Left colon (tissue), 2 donors: ENCODE results near the gene SHISA2. TPM values are rescaled to one million over a fixed set of nuclear protein-coding genes. Genes with fewer than 3 reads are reported as not detected.
"Not testable (repeated sequence)": the region's sequence is repeated elsewhere in the genome, so short reads cannot be mapped to it uniquely, and the experiment has no call there.

Experiments
- ATAC-seq: fragments of 200-7000 bp; cut with Tn5 transposase; one replicate; pipeline ENCODE4 v1.9.1; 2020; ENCODE audit warnings: mild to moderate bottlenecking, moderate library complexity
- DNase-seq, 2 donors: peaks; one replicate each; pipeline ENCODE4 v3.0.0-alpha.2; 2020
- intact Hi-C, 2 donors: fragments of 100-400 bp; cut with DNase I in 1 of 2; cut with micrococcal nuclease in 1 of 2; formaldehyde crosslinking; loops; one replicate each; pipeline versions ENCODE4 v1.11.2 to v1.14.0; 2022; cut with DNase I, micrococcal nuclease
- long read RNA-seq: library from polyadenylated mRNA; unstranded; transcript quantifications from one replicate; pipeline ENCODE4 v2.0.0, GENCODE V29; 2021
- total RNA-seq, 2 donors: library from RNA; stranded (reverse); fragmentation: NEBNext Ultra II Directional; extraction: Animal tissue kit (Norgen Biotek cat#: 25700); gene quantifications; one replicate each; pipeline ENCODE4 v1.2.1, GENCODE V29; 2021
- donor health status: DM: no; HTN: no; CAD: no.
- donor health status: DM: yes; HTN: yes; CAD: no.

The SHISA2 gene
- total RNA-seq: under 1 TPM; 0.12 to 0.31 TPM
- long read RNA-seq: 0 reads

DNA sequence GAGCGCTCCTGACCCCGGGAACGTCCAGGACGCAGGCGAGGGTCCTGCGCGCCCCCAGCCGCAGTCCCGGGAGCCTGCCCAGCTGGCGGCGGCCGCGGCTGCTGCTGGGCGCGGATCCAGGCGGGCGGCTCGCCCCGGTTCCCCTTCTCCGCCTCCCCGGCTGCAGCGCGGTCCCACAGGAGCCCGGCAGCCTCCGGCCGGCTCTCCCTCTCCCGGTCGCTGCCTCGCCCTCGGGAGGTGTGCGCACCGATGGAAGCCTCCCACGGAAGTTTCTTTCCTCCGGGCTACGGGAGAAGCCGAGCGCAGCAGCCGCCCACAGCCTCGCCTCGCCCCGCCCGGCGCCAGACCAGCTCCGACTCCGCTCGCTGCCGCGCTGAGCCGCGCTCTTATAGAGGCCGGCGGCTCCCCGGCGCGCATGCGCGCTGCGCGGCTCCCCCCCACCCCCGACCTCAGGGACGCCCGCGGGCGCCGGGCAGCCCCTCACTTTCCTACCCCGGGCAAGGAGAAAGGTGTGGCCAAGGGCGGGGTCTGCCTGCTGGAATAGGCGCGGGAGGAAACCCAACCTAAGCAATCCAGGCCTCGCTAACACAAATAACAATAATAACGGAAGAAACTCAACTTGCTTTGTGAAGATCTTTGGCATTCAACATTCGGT lies at the start of gene SHISA2:
Gene SHISA2 (minus strand): TSS at position 360 of the 655 bp plus-strand sequence. CDS start 1,041 bp downstream, outside the sequence.
- intact Hi-C loops: no loop called here
- DNase-seq (peak in 1 of 2 donors; percentile 22), ATAC-seq (peak; percentile 73)

DNA sequence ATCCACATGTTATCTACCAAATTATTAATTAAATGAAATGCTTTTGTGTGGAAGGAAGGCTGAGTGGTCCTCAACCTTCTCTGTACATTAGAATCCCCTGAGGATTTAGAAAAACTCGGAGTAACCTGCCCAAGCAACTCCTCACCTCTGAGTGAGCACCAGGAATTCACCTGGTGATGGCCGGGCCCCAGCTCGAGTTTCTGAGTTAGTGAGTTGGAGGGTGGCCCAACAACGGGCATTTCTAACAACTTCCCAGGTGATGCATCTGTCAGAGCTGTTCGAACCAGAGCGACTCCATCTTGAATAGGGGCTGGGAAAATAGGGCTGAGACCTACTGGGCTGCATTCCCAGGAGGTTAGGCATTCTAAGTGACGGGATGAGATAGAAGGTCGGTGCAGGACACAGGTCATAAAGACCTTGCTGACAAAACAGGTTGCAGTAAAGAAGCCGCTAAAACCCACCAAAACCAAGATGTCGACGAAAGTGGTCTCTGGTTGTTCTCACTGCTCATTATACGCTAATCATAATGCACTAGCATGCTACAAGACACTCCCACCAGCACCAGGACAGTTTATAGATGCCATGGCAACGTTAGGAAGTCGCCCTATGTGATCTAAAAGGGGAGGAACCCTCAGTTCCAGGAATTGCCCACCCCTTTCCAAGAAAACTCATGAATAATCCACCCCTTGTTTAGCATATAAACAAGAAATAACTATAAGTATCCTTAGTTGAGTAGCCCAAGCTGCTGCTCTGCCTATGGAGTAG lies 44.2 kb upstream of the SHISA2 start:
- ATAC-seq (no peak), DNase-seq (no peak)
- intact Hi-C loops: no loop called here

DNA sequence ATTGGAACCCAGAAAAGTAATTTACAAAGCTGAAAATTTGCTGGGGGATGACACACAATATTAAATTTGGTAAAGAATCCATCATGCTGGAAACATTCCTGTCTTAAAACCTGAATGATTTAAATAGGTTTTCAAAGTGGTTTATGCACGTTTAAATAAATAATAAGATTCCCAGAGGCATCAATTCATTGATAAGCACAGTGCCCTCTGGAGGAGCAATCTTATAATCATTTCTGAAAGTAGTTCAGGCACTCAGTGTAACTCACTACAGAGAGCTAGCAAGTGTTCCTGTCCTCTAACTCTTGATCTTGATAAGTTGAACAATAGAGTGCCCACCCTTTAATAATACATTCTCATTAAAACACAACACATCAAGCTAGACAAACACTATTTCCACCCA lies 43.5 kb upstream of the SHISA2 start:
- no peak for DNase-seq
- no peak for ATAC-seq
- intact Hi-C loops: no loop called here

DNA sequence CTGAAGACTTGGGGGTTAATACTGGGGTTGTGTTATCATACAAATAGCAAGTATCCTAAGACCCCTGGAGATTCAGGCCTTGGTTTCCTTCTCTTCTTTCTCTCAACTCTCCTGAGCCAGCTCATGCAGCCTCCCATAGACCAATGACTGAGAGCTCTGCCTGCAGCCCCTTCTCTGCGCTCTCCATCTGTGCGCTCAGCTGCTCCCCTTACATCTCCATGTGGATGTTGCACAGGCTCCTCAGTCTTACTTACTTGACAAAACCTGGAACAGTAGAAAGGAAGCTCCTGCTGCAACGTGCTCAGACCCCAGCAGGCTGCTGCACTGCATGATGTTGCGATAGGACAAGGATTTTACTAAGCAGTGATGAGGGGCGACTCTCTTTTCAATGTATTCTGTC lies 25.0 kb upstream of the SHISA2 start:
- intact Hi-C loops, DNase-seq, ATAC-seq: not testable (repeated sequence)

DNA sequence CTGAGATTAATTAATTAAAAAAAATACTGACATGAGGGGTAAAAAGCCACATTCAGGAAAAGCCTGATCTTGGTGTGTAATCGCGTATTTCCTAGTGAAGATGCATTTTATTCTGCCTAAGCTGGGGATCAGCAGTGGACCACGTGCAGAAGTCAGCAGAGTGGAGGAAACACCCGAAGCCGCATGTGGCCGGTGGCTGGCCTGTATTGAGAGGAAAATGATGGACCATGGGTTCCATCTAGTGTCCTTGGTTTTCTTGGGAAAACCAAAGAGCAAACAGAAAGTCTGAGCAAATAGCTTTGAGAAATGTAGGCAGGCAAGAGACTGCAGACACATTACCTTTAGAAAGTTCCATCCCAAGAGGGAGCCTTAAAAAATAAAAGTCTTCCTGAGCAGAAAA lies 23.7 kb upstream of the SHISA2 start:
- intact Hi-C loops: no loop called here
- DNase-seq (no peak), ATAC-seq (no peak)

DNA sequence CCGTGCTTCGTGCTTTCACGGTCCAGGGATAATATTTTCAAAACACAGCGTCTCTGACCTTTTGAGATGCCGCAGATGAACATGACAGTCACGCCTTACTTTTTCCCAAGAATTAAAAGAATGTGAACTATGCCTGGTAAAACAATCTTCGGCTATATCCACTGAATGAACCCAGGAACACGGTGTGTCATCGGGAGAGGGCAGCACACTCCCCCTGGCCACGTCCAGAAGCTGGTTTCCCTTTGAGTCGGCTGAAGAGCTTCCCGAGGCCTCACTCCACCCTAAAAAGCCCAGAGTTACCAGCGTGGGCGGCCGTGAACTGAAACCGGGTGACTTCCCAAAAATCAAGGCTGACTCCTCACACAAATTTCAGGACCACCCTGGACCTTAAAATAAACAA lies 22.9 kb upstream of the SHISA2 start:
- ATAC-seq (no peak), DNase-seq (no peak)
- intact Hi-C loops: no loop called here

DNA sequence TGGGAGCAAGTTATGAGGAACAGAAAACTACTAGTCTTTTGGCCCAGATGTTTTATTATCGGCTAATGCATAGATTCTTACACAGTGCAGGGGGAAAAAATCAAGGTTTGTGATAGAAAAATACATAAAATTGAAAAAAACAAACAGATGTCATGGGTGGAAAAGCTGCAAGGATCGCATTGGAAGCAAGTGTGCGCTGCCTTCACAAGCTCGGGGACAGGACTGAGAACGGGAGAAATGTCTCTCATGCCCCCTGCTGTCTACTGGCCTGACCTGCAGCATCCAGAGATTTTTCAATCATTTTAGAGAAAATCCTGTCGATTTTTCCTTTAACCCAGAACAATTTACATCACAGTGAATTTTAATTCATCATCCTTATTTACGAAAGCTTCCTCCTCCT lies 20.5 kb upstream of the SHISA2 start:
- intact Hi-C loops, DNase-seq: not testable (repeated sequence)
- peak; percentile 77 for ATAC-seq

DNA sequence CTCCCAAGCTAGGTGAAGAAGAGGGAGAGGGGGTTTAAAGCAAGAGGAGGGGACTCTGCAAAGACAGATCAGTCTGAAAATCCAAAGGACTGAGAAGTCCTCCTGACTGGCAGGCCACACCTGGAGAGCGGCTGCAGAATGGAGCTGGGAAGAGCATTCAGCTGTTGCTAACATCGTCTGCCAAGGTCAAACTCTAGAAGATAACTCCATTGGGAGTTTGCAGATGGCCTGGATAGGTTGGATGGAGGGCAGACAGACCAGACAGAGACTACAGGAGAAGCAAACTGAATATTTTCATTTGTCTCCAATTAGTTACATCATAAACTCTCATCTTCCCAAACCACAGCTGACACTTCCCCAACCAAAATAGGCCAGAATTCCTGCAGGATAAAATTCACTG lies 19.9 kb upstream of the SHISA2 start:
- DNase-seq (no peak), ATAC-seq (no peak)
- intact Hi-C loops: no loop called here

DNA sequence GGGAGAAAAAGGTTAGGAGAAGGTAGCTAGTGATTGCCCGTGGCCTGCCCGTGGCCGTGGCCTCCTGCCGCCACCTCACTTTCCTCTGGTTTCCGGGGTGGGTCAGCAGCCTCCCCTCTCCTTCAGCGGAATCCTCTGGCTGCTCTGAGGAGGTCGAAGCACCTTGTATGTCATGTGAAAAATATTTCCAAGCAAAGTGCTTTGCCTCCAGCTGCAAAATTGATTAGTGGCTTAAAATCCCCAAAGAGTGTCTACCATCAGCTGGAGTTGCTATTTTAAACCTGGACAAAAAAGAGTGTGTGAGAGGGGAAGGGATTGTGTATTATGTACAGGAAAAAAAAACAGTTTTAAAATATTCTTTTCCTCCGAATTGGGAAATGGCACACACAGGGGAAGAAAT lies 17.8 kb upstream of the SHISA2 start:
- not testable (repeated sequence) for ATAC-seq, DNase-seq
- intact Hi-C loops: loop anchor here in 1 of 2 donors (10.0 kb wide), 1 partner anchor 495 kb away; no protein-coding TSS in a partner anchor

DNA sequence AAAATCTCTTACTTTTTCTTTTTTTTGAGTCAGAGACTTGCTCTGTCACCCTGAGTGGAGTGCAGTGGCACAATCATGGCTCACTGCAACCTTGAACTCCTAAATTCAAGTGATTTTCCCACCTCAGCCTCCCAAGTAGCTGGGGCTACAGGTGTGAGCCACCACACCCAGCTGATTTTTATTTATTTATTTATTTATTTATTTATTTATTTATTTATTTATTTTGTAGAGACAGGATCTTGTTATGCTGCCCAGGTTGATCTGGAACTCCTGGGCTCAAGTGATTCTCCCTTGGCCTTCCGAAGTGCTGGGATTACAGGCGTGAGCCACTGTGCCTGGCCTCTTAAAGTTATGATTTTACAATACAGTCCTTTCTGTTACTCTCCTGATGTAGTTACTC lies 16.6 kb upstream of the SHISA2 start:
- intact Hi-C loops: loop anchor here in 1 of 2 donors (10.0 kb wide), 1 partner anchor 494 kb away; no protein-coding TSS in a partner anchor
- ATAC-seq, DNase-seq: not testable (repeated sequence)

DNA sequence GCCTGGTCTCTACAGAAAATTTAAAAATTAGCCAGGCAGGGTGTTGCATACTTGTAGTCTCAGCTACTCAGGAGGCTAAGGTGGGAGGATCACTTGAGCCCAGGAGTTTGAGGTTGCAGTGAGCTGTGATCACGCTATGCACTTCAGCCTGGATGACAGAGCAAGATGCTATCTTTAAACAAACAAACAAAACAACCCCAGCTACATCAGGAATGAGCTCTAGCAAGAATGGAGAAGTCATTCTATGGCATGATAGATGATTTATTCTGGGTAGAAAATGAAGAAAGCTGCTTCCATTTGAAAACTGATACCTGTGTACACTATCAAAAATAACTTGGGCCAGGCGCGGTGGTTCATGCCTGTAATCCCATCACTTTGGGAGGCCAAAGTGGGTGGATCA lies 15.8 kb upstream of the SHISA2 start:
- ATAC-seq: no peak
- DNase-seq: no peak
- intact Hi-C loops: loop anchor here in 1 of 2 donors (10.0 kb wide), 1 partner anchor 493 kb away; no protein-coding TSS in a partner anchor

DNA sequence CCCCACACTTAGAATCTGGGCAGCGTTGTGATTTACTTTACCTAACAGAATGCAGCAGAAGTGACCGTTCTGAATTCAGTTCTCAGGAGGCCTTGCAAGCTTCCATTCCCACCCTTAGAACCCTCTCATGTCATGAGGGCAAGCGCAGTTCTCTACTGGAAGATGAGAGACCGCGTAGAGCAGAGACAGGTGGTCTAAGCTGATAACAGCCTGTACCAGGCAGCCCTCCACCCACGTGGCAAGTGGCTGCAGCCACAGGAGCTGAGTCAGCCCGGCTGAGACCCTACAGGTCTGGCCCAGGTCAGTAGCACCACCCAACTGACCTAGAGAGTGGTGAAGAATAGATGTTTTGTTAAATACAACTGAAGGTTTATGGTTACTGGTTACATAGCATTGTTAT lies 14.7 kb upstream of the SHISA2 start:
- not testable (repeated sequence) for DNase-seq, ATAC-seq
- intact Hi-C loops: loop anchor here in 1 of 2 donors (10.0 kb wide), 1 partner anchor 492 kb away; no protein-coding TSS in a partner anchor

DNA sequence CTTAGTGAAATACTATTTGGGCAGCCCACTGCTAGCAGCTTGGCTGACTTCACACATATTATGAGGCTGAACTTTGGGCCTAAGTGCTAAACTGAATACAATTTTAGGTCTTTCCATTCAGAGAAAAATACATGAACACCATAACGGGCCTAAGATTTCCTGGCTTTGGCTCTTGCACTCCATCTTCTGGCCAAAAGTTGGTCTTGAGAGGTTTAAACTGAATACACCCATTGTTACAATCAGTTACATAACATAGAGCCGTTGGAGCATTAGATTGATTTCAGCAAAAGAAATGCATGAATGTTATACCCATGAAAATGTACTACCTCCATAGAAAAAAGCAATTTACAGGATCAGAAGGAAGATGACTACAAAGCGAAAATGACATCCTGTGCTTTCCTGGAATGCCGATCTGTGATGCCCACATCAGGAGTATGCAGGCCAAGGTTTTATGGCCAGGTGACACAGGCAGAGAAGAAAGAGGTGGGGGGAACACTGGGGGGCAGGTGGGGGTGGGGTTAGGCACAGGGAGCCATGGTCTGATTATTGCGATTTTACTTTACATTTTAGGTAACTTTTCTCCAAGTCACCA lies 11.1 kb upstream of the SHISA2 start:
- intact Hi-C loops: loop anchor here (5.0 to 10.0 kb wide), 2 partner anchors 486 to 488 kb away; no protein-coding TSS in a partner anchor
- peak; percentile 71 for ATAC-seq

DNA sequence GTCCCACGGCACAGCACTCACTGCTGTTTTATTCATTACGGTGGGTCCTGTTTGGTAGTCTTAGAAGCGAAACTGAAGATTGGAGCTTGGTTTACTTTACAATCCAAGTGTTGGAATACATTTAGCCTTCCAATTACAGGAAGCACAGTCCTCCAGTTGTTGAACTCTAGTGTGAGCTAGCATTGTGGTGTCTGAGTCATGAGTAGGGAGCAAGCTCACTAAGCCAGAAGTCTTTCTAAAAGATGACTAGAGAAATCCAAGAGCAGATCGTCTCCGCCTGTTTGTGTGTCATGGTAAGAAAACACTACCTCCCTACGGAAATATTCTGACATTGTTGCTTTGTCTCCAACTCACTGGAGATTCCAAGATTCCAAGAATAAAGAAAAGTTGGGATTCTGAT lies 10.1 kb upstream of the SHISA2 start:
- no peak for ATAC-seq

More for the DNA sequence above, 11.1 kb upstream of the SHISA2 start:
- DNase-seq: no peak

DNA sequence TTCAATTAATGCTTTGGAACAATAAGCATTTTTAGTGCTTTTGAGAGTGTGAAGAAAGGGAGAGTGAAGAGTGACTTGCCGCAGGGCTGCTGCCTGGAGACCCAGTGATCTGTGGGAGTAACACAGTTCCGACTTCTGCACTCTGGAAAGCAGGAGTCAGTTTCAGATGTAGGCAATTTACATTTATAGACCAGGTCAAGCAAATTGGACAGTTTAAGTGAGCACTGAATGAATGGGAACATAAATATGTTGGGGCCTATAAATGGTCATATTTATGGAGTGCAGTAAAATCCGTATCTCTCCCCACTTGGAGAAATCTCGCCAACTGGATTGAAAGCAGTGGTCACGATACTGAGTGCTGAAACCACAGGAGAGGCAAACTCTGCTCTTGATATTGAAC lies 9.4 kb upstream of the SHISA2 start:
- DNase-seq: no peak
- intact Hi-C loops: loop anchor here (5.0 to 10.0 kb wide), 2 partner anchors 484 to 486 kb away; no protein-coding TSS in a partner anchor
- no peak for ATAC-seq

More for the DNA sequence above, 10.1 kb upstream of the SHISA2 start:
- DNase-seq: no peak
- intact Hi-C loops: loop anchor here (5.0 to 10.0 kb wide), 2 partner anchors 485 to 487 kb away; no protein-coding TSS in a partner anchor

DNA sequence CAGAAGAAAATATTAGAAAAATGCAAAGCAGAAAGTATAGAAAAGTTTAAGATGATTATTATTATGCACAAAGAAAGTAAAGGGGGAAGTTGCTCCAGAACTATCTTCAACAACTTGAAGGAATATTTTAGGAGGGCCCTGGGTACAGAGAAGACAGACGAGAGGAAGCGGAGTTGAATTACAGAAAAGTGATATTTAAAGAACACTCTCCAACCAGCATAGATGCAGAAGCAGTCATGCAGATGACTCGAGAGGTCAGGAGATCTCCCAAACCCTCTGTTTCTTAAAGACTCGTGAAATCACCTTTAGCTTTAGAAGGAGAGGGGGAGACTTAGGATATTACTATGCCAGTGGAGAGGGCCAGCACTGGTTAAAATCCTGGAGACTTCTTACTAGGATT lies 8.5 kb upstream of the SHISA2 start:
- DNase-seq (no peak), ATAC-seq (no peak)
- intact Hi-C loops: loop anchor here (5.0 to 10.0 kb wide), 2 partner anchors 483 to 486 kb away; no protein-coding TSS in a partner anchor

DNA sequence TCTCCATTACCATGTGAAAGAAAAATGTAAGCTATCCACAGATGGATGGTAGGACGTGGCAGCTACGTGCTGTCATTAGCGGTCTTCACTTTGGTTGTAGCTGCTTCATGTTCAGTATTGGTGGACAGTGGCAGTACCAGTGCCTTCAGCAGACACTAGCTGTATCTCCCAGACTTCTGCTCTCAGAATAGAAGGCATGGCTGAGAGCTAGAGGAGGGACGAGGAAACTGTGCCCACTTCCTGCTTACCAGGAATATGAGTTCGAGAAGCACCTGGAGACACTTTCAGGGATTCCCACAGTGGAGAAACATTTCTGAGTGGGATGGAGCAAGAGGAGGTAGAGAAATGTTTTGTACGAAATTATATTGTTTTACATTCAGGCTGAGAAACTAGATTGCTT lies 6.9 kb upstream of the SHISA2 start:
- DNase-seq (no peak), ATAC-seq (no peak)
- intact Hi-C loops: no loop called here

DNA sequence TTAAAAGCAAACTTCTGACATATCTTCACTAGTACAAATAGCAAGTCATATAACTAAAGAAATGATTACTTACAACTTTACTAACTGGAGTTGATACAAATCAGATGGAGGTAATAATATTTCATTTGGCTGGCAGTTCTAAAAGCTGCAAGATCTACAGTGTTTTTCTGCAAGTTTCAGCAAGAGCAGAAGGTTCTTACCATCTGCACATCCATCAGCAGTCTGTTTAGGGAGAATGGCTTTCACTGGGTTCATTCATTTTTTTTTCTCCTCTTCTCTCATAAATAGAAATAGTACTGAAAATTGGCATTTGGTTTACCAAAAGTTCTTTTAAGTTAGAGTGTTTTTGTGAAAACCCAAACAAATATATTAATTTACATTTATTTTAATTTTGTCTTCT lies 3.1 kb upstream of the SHISA2 start:
- ATAC-seq: no peak
- intact Hi-C loops: no loop called here
- DNase-seq: no peak

DNA sequence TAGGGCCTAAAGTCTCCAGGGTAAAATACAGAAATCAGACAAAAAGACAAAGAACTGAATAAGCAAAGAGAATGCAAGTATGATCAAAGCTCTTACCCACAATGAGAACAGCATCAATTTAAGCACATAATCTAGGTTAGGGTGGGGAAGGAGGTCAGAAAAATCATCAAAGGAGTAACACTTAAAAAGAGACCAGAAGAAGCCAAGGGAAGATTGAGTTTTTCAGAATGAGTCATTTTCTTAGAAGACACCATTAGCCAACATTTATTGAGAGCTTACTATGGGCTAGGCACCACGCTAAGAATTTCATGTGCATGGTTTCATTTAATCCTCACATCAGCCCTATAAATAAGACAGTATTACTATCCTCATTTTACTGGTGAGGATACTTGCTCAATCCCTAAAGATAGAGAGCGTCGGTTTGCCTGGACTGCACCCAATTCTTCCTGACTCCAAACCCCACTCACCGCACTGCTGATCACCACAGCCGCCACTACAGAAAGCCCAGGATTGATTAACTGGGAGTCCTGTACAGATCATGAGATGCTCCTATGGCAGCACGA lies 1.7 kb upstream of the SHISA2 start:
- intact Hi-C loops: no loop called here
- ATAC-seq (no peak), DNase-seq (no peak)
